Regular cardiac myocyte (primary cell): ENCODE data around the gene SPPL2A. TPM values are rescaled to one million over a fixed set of nuclear protein-coding genes. Genes with fewer than 3 reads are reported as not detected.

Experiments used
- total RNA-seq: library from RNA; depleted of rRNA; stranded (reverse); fragments of >200 nt; gene quantifications from 2 replicates; pipeline ENCODE4 v1.2.3, GENCODE V29; 2014

Gene SPPL2A, protein sequence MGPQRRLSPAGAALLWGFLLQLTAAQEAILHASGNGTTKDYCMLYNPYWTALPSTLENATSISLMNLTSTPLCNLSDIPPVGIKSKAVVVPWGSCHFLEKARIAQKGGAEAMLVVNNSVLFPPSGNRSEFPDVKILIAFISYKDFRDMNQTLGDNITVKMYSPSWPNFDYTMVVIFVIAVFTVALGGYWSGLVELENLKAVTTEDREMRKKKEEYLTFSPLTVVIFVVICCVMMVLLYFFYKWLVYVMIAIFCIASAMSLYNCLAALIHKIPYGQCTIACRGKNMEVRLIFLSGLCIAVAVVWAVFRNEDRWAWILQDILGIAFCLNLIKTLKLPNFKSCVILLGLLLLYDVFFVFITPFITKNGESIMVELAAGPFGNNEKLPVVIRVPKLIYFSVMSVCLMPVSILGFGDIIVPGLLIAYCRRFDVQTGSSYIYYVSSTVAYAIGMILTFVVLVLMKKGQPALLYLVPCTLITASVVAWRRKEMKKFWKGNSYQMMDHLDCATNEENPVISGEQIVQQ
- 68.1 and 79.8 TPM in 2 replicates for total RNA-seq

DNA sequence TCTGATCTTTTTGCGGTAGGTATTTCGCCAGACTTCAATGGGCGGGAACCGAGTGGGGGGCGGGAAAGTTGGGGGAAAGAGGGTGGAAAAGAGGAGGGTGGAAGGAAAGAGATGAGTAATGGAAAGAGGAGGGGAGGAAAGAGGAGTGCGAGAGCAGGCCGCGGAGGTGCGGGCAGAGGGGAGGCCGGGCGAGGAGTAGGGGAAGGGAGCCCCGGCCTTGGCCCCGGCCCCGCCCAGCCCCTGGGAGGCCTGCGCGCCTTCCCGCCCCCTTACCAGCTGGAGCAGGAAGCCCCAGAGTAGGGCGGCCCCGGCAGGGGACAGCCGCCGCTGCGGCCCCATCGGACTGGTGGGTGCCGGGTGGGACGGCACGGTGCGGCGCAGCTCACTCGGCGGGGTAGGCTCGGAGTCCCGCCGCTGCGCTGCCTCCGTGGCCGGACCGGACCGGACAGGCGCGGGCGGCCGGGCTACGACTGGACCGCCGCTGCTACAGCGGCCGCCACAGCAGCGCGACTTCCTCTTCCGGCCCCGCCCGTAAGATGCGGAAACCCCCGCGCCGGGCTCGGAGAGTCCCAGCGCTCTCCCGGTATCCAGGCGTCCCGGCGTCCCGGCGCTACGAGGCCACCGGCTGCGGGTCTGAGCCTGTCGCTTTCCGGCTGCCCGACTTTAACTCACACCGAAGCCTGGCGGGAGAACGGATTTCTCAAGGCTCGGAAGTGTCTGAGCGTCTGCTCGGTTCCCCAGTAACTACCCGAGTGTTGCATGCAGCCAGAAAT is at the start of gene SPPL2A:
Gene SPPL2A, minus strand, starts transcription at position 512 of the 773 bp plus-strand sequence. Its CDS starts 173 bp downstream, at position 339.

DNA sequence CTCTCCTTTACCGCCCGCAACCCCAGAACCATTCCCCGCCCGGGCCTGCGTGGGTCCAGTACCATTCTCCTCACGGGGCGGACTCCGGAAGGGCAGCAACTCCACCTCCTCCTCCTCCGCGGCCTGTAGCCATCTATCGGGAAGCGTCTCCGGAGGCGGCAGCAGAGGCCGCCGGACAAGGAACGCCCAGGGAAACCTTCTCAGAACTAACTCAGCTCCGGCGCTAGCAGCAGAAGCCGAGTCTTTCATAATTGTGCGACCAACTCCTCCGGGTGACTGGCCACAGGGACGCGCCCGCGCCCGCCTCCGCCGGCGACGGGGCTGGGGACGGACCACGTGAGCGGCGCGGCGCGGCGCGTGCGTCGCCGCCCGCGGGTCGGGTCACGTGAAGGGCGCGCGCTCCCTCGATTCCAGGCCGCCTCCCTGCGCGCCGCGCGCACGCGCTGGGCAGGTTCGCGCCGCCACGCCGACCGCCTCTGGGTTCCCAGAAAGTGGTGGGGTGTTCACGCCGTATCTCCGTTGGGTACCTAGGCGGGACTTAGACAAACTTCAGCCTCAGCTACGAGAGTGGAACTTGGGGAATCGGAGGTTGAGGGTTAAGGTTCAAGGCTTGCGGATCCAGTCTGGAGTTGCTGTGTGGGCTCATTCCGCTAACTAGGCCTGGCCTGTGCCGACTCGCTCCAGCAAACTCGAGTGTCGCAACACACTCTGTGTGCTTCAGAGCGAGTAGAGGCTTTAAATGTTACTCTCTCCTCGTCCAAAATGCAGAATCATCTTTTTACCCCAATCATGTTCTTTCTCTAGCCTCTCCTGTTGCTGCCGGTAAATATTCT is 78.8 kb downstream of the SPPL2A start, which contains the start of gene TRPM7:
Gene TRPM7, minus strand, starts transcription at position 329 of the 833 bp plus-strand sequence. Its CDS starts 264 bp downstream, at position 65.

Other genes with a start within 250 kb of the SPPL2A start
- 0.28 TPM in 1 of 2 replicates, not detected in the other for gene USP50, start 219.0 kb downstream of the SPPL2A start, total RNA-seq
- 34.3 and 60.9 TPM in 2 replicates for gene TRPM7, start 78.9 kb downstream of the SPPL2A start, total RNA-seq
- gene AP4E1, start 143.0 kb upstream of the SPPL2A start, total RNA-seq = 18.6 and 24.2 TPM in 2 replicates